T-helper 22 cell (primary cell): Measurements from ENCODE around the gene LTBP1.

Experiments used
- DNase-seq: peaks from one replicate; pipeline ENCODE4 v3.0.0-alpha.2; 2020; ENCODE audit warnings: low read depth

The LTBP1 gene

GRCh38 chr2:33077311-33077710 lies 130.6 kb downstream of the LTBP1 start:
- no peak for DNase-seq

GRCh38 chr2:33077844-33078243 lies 131.1 kb downstream of the LTBP1 start:
- no peak for DNase-seq

- no peak for DNase-seq
These were observed 134.9 kb downstream of the LTBP1 start for GRCh38 chr2:33081691-33082090.

- no peak for DNase-seq
These were observed 137.1 kb downstream of the LTBP1 start for GRCh38 chr2:33083699-33084387.

GRCh38 chr2:33084433-33084832 lies 137.7 kb downstream of the LTBP1 start:
- no peak for DNase-seq

GRCh38 chr2:33085646-33086045 lies 138.9 kb downstream of the LTBP1 start:
- no peak for DNase-seq

GRCh38 chr2:33086400-33087015 lies 139.8 kb downstream of the LTBP1 start:
- no peak for DNase-seq

- no peak for DNase-seq
These were observed 143.9 kb downstream of the LTBP1 start for GRCh38 chr2:33090553-33091134.

- no peak for DNase-seq
These were observed 144.9 kb downstream of the LTBP1 start for GRCh38 chr2:33091541-33092123.

- DNase-seq, result no peak
These were observed 146.7 kb downstream of the LTBP1 start for GRCh38 chr2:33093283-33093993.

- DNase-seq, result no peak
These were observed 147.6 kb downstream of the LTBP1 start for GRCh38 chr2:33094303-33094702.

GRCh38 chr2:33099989-33100388 lies 153.2 kb downstream of the LTBP1 start:
- DNase-seq, result no peak

GRCh38 chr2:33100921-33101320 lies 154.2 kb downstream of the LTBP1 start:
- no peak for DNase-seq

GRCh38 chr2:33104052-33104623 lies 157.4 kb downstream of the LTBP1 start:
- no peak for DNase-seq

GRCh38 chr2:33104726-33105125 lies 158.0 kb downstream of the LTBP1 start:
- DNase-seq, result no peak

GRCh38 chr2:33106115-33106514 lies 159.4 kb downstream of the LTBP1 start:
- no peak for DNase-seq

- DNase-seq, result no peak
These were observed 161.1 kb downstream of the LTBP1 start for GRCh38 chr2:33107690-33108482.

- DNase-seq, result no peak
These were observed 162.0 kb downstream of the LTBP1 start for GRCh38 chr2:33108483-33109443.

GRCh38 chr2:33110461-33110860 lies 163.7 kb downstream of the LTBP1 start:
- DNase-seq, result no peak

GRCh38 chr2:33111002-33111446 lies 164.3 kb downstream of the LTBP1 start:
- DNase-seq, result no peak
